ENCODE measurements around the gene CCDC88B.

GRCh38 chr11:64384028-64384737 is 44.2 kb downstream of the CCDC88B start:
- TF ChIP-seq, protein P1, sequence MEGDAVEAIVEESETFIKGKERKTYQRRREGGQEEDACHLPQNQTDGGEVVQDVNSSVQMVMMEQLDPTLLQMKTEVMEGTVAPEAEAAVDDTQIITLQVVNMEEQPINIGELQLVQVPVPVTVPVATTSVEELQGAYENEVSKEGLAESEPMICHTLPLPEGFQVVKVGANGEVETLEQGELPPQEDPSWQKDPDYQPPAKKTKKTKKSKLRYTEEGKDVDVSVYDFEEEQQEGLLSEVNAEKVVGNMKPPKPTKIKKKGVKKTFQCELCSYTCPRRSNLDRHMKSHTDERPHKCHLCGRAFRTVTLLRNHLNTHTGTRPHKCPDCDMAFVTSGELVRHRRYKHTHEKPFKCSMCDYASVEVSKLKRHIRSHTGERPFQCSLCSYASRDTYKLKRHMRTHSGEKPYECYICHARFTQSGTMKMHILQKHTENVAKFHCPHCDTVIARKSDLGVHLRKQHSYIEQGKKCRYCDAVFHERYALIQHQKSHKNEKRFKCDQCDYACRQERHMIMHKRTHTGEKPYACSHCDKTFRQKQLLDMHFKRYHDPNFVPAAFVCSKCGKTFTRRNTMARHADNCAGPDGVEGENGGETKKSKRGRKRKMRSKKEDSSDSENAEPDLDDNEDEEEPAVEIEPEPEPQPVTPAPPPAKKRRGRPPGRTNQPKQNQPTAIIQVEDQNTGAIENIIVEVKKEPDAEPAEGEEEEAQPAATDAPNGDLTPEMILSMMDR (IDR thresholded peaks at IDR 0.05; ENCODE audit: low read depth, low read length), result no peak
- TF ChIP-seq EZH2phosphoT487 (IDR thresholded peaks at IDR 0.05; ENCODE audit: low read depth), result no peak

Data from OCI-LY3 (cell line).